ENCODE data around the gene TPT1.

DNA sequence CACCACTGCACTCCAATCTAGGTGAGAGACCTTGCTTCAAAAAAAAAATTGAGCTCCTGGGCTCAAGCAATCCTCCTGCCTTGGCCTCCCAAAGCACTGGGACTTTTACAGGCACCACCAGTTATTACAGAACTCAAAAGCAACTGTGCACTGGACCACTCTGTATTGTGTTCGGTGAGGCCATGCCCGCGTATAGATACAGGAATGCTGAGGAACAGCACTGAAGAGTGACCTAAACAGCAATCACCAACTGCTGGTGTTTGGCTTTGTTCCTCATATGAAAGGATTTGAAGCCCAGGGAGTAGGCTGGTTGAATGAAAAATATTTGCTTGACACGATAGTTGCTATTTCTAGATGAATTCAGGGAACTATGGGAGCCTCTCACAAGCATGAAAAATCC, 47.7 kb upstream of the TPT1 start:
- TF ChIP-seq EZH2 (IDR thresholded peaks at IDR 0.05; ENCODE audit: borderline replicate concordance, low read depth, low read length, poor library complexity, severe bottlenecking): no peak
- TF ChIP-seq, protein P1, sequence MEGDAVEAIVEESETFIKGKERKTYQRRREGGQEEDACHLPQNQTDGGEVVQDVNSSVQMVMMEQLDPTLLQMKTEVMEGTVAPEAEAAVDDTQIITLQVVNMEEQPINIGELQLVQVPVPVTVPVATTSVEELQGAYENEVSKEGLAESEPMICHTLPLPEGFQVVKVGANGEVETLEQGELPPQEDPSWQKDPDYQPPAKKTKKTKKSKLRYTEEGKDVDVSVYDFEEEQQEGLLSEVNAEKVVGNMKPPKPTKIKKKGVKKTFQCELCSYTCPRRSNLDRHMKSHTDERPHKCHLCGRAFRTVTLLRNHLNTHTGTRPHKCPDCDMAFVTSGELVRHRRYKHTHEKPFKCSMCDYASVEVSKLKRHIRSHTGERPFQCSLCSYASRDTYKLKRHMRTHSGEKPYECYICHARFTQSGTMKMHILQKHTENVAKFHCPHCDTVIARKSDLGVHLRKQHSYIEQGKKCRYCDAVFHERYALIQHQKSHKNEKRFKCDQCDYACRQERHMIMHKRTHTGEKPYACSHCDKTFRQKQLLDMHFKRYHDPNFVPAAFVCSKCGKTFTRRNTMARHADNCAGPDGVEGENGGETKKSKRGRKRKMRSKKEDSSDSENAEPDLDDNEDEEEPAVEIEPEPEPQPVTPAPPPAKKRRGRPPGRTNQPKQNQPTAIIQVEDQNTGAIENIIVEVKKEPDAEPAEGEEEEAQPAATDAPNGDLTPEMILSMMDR (conservative IDR thresholded peaks at IDR 0.05; ENCODE audit: low read depth, low read length): no peak
